ENCODE results near the gene CEBPB.

DNA sequence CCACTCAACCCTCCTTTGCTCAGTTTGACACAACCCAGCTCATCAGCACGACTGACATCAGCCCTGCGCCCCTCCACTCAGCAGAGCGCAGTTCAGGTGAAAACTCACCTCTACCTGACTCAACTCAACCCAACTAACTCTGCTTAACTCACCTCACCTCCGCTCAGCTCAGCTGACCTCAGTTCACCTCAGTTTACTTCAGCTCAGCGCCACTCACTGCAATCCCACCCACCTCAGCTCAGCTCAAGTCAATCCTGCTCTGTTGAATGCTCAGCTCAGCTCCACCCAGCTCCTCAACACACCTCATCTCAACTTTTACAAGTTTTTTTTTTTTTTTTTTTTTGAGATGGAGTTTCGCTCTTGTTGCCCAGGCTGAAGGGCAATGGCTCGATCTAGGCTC, 39.6 kb downstream of the CEBPB start:
- TF ChIP-seq, protein P1, sequence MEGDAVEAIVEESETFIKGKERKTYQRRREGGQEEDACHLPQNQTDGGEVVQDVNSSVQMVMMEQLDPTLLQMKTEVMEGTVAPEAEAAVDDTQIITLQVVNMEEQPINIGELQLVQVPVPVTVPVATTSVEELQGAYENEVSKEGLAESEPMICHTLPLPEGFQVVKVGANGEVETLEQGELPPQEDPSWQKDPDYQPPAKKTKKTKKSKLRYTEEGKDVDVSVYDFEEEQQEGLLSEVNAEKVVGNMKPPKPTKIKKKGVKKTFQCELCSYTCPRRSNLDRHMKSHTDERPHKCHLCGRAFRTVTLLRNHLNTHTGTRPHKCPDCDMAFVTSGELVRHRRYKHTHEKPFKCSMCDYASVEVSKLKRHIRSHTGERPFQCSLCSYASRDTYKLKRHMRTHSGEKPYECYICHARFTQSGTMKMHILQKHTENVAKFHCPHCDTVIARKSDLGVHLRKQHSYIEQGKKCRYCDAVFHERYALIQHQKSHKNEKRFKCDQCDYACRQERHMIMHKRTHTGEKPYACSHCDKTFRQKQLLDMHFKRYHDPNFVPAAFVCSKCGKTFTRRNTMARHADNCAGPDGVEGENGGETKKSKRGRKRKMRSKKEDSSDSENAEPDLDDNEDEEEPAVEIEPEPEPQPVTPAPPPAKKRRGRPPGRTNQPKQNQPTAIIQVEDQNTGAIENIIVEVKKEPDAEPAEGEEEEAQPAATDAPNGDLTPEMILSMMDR (conservative IDR thresholded peaks at IDR 0.05) = no peak
- no peak for TF ChIP-seq ZFX (IDR thresholded peaks at IDR 0.05)
